Stimulated activated CD8-positive, alpha-beta memory T cell treated with anti-CD3 and anti-CD28 coated beads, Interleukin-2, amount 100 ng/mL, for 48 hours (primary cell): ENCODE results near the gene SMPD3.

Experiments used
- DNase-seq, 2 donors: peaks; one replicate each; pipeline ENCODE4 v3.0.0-alpha.2; 2020; ENCODE audit warnings: low read depth in 2 of 2

The SMPD3 gene

GRCh38 chr16:68357521-68357922, 90.8 kb downstream of the SMPD3 start:
- no peak for DNase-seq

GRCh38 chr16:68356919-68357286, 91.4 kb downstream of the SMPD3 start:
- DNase-seq, result no peak

- DNase-seq, result peak; percentile 52 to 60
Measured at GRCh38 chr16:68356249-68356918, 91.9 kb downstream of the SMPD3 start.

- DNase-seq, result no peak
Measured at GRCh38 chr16:68355447-68356248, 92.7 kb downstream of the SMPD3 start.

- no peak for DNase-seq
Measured at GRCh38 chr16:68354816-68355215, 93.5 kb downstream of the SMPD3 start.

GRCh38 chr16:68353366-68353765, 94.9 kb downstream of the SMPD3 start:
- DNase-seq, result no peak

GRCh38 chr16:68351991-68352431, 96.3 kb downstream of the SMPD3 start:
- no peak for DNase-seq

- DNase-seq, result no peak
Measured at GRCh38 chr16:68351463-68351862, 96.8 kb downstream of the SMPD3 start.

GRCh38 chr16:68350813-68351350, 97.4 kb downstream of the SMPD3 start:
- no peak for DNase-seq

GRCh38 chr16:68349838-68350410, 98.4 kb downstream of the SMPD3 start:
- no peak for DNase-seq

- no peak for DNase-seq
Measured at GRCh38 chr16:68348639-68349445, 99.5 kb downstream of the SMPD3 start.

- no peak for DNase-seq
Measured at GRCh38 chr16:68347605-68348004, 100.7 kb downstream of the SMPD3 start.

GRCh38 chr16:68346892-68347480, 101.3 kb downstream of the SMPD3 start:
- no peak for DNase-seq

GRCh38 chr16:68345958-68346635, 102.2 kb downstream of the SMPD3 start:
- no peak for DNase-seq

GRCh38 chr16:68345351-68345810, 102.9 kb downstream of the SMPD3 start:
- DNase-seq, result no peak

GRCh38 chr16:68344252-68344651, 104.1 kb downstream of the SMPD3 start:
- DNase-seq, result no peak

- DNase-seq, result no peak
Measured at GRCh38 chr16:68343137-68343536, 105.2 kb downstream of the SMPD3 start.

- no peak for DNase-seq
Measured at GRCh38 chr16:68342620-68343019, 105.7 kb downstream of the SMPD3 start.

- DNase-seq, result no peak
Measured at GRCh38 chr16:68339214-68339613, 109.1 kb downstream of the SMPD3 start.

- no peak for DNase-seq
Measured at GRCh38 chr16:68338326-68339119, 109.8 kb downstream of the SMPD3 start.
